DOHH2 (cell line): ENCODE data around the gene MOAP1.

Experiments used
- H3F3A ChIP-seq: fragments of 200-600 bp; sonication (generic), shearing (Covaris generic); 2 replicates; pipeline ENCODE4 v1.6.0; 2016; ENCODE audit warnings: antibody characterized with exemption, mild to moderate bottlenecking; ENCODE audit not compliant: control insufficient read depth, insufficient read depth
- H3K27ac ChIP-seq: fragments of 200-600 bp; sonication (generic); 2 replicates; pipeline ENCODE4 v1.5.1; 2014; ENCODE audit warnings: low read depth, mild to moderate bottlenecking, low read length, moderate library complexity
- H3K27me3 ChIP-seq: fragments of 200-600 bp; sonication (generic); 2 replicates; pipeline ENCODE4 v1.6.1; 2014; ENCODE audit warnings: mild to moderate bottlenecking, low read length, mixed read lengths; ENCODE audit not compliant: control insufficient read depth
- H3K36me3 ChIP-seq: fragments of 200-600 bp; sonication (generic); 2 replicates; pipeline ENCODE4 v1.6.1; 2014; ENCODE audit warnings: mild to moderate bottlenecking, low read length, moderate library complexity, mixed read lengths; ENCODE audit not compliant: control insufficient read depth
- H3K4me1 ChIP-seq: fragments of 200-600 bp; sonication (generic); 2 replicates; pipeline ENCODE4 v1.6.1; 2014; ENCODE audit warnings: mild to moderate bottlenecking, low read length, mixed read lengths; ENCODE audit not compliant: control insufficient read depth
- H3K4me2 ChIP-seq: fragments of 200-600 bp; sonication (generic); 2 replicates; pipeline ENCODE4 v1.6.0; 2014; ENCODE audit warnings: mild to moderate bottlenecking, low read length, moderate library complexity
- H3K4me3 ChIP-seq: fragments of 200-600 bp; sonication (generic); 2 replicates; pipeline ENCODE4 v1.5.1; 2014; ENCODE audit warnings: mild to moderate bottlenecking, low read length, mixed read lengths
- H3K79me2 ChIP-seq: fragments of 200-600 bp; sonication (generic); 2 replicates; pipeline ENCODE4 v1.6.1; 2014; ENCODE audit warnings: mild to moderate bottlenecking, low read length, mixed read lengths; ENCODE audit not compliant: control insufficient read depth
- H3K9me2 ChIP-seq: fragments of 200-600 bp; sonication (generic); replicated peaks from 2 replicates; pipeline ENCODE4 v1.6.1; 2014; ENCODE audit warnings: mild to moderate bottlenecking, low read length, mixed read lengths; ENCODE audit not compliant: control insufficient read depth
- H3K9me3 ChIP-seq: fragments of 200-600 bp; sonication (generic); 2 replicates; pipeline ENCODE4 v1.6.1; 2014; ENCODE audit warnings: antibody characterized with exemption, low read length, mixed read lengths; ENCODE audit not compliant: control insufficient read depth, insufficient read depth
- H4K20me1 ChIP-seq: fragments of 200-600 bp; sonication (generic); 2 replicates; pipeline ENCODE4 v1.6.0; 2014; ENCODE audit warnings: low read depth, mild to moderate bottlenecking, antibody characterized with exemption, low read length, moderate library complexity; ENCODE audit not compliant: control insufficient read depth, insufficient read depth
- CTCF ChIP-seq: fragments of 200-600 bp; sonication (generic); IDR thresholded peaks from one replicate; pipeline ENCODE4 v1.5.1; 2014; ENCODE audit warnings: antibody characterized with exemption, mild to moderate bottlenecking, low read depth, low read length; ENCODE audit not compliant: poor library complexity, severe bottlenecking
- EZH2phosphoT487 ChIP-seq: fragments of 200-600 bp; sonication (generic); IDR thresholded peaks from 2 replicates; pipeline ENCODE4 v1.6.1; 2017; ENCODE audit warnings: borderline replicate concordance, mild to moderate bottlenecking, antibody characterized with exemption, low read length, moderate library complexity, mixed read lengths

Gene MOAP1

GRCh38 chr14:93199031-93199430 is 14.3 kb upstream of the MOAP1 start:
- H3K9me2 ChIP-seq, result no peaks in the 10 kb centered on the region
- peaks cover 9% of the 10 kb centered on the region; the same call in 1 of the 2 replicates for H4K20me1 ChIP-seq
- H3K27ac ChIP-seq, result no peak overlapping the region
- peaks cover 50% of the 10 kb centered on the region for H3K36me3 ChIP-seq
- H3K27me3 ChIP-seq, result no peaks in the 10 kb centered on the region
- H3K79me2 ChIP-seq, result peaks cover 34% of the 10 kb centered on the region
- TF ChIP-seq CTCF (no peak), EZH2phosphoT487 (no peak)
- no peaks in the 10 kb centered on the region for H3K9me3 ChIP-seq
- H3F3A ChIP-seq, result peaks cover 12% of the 10 kb centered on the region
- no peak overlapping the region for H3K4me3 ChIP-seq
- peaks cover 21% of the 10 kb centered on the region for H3K4me1 ChIP-seq
- no peak overlapping the region for H3K4me2 ChIP-seq

- no peaks in the 10 kb centered on the region for H3K27me3 ChIP-seq
- TF ChIP-seq CTCF (no peak), EZH2phosphoT487 (no peak)
- H3K9me3 ChIP-seq, result no peaks in the 10 kb centered on the region
These were observed 10.8 kb upstream of the MOAP1 start for GRCh38 chr14:93195316-93195999.

GRCh38 chr14:93186956-93187355 is 2.3 kb upstream of the MOAP1 start:
- H3F3A ChIP-seq, result peaks cover 15% of the 10 kb centered on the region
- H3K79me2 ChIP-seq, result peaks cover 56% of the 10 kb centered on the region
- H3K36me3 ChIP-seq, result peaks cover 54% of the 10 kb centered on the region
- peaks cover 34% of the 10 kb centered on the region for H3K4me1 ChIP-seq
- no peak overlapping the region for H3K27ac ChIP-seq
- peak overlapping the region; percentile 96 for H3K4me2 ChIP-seq
- H3K4me3 ChIP-seq, result peak overlapping the region; percentile 100
- H4K20me1 ChIP-seq, result peaks cover 11% of the 10 kb centered on the region
- no peak for TF ChIP-seq EZH2phosphoT487
- no peak for TF ChIP-seq CTCF
- no peaks in the 10 kb centered on the region for H3K9me3 ChIP-seq
- H3K27me3 ChIP-seq, result no peaks in the 10 kb centered on the region
- no peaks in the 10 kb centered on the region for H3K9me2 ChIP-seq

More at GRCh38 chr14:93195316-93195999, 10.8 kb upstream of the MOAP1 start:
- Histone ChIP-seq H3K79me2 (no peaks in the 10 kb centered on the region; the same call in 1 of the 2 replicates), H3K27ac (no peak overlapping the region), H3F3A (no peaks in the 10 kb centered on the region), H3K36me3 (peaks cover 35% of the 10 kb centered on the region), H3K9me2 (no peaks in the 10 kb centered on the region), H3K4me1 (peaks cover 10% of the 10 kb centered on the region), H3K4me3 (no peak overlapping the region), H3K4me2 (peak overlapping the region; percentile 16; the same call in 1 of the 2 replicates), H4K20me1 (no peaks in the 10 kb centered on the region)
